GM19463 (cell line): ENCODE data around the gene SUPT4H1.
A peak's percentile ranks its signal among the peaks of the same experiment; 100 is the strongest.

Experiments
- ATAC-seq: cut with Tn5 transposase; IDR thresholded peaks from one replicate; pipeline ENCODE4 v1.9.1; 2021; ENCODE audit warnings: mild to moderate bottlenecking, moderate library complexity; ENCODE audit not compliant: unreplicated experiment

SUPT4H1 gene

GRCh38 chr17:58365185-58365979 is 13.4 kb upstream of the SUPT4H1 start:
- no peak for ATAC-seq

- no peak for ATAC-seq
These were observed 12.4 kb upstream of the SUPT4H1 start for GRCh38 chr17:58364270-58364942.

GRCh38 chr17:58363457-58364185 is 11.6 kb upstream of the SUPT4H1 start:
- ATAC-seq, result no peak

GRCh38 chr17:58362368-58363014 is 10.5 kb upstream of the SUPT4H1 start:
- ATAC-seq, result no peak

GRCh38 chr17:58360296-58361063 is 8.5 kb upstream of the SUPT4H1 start:
- ATAC-seq, result no peak

GRCh38 chr17:58358408-58359172 is 6.6 kb upstream of the SUPT4H1 start:
- ATAC-seq, result no peak

- no peak for ATAC-seq
These were observed 5.6 kb upstream of the SUPT4H1 start for GRCh38 chr17:58357312-58358297.

- no peak for ATAC-seq
These were observed 4.2 kb upstream of the SUPT4H1 start for GRCh38 chr17:58356231-58356630.

GRCh38 chr17:58354541-58355216 is 2.7 kb upstream of the SUPT4H1 start:
- no peak for ATAC-seq

- no peak for ATAC-seq
These were observed 1.4 kb upstream of the SUPT4H1 start for GRCh38 chr17:58353389-58353825.

- ATAC-seq, result no peak
These were observed 791 bp upstream of the SUPT4H1 start for GRCh38 chr17:58352596-58353388.

GRCh38 chr17:58351182-58351581 is 819 bp downstream of the SUPT4H1 start:
- ATAC-seq, result no peak

- no peak for ATAC-seq
These were observed 4.0 kb downstream of the SUPT4H1 start for GRCh38 chr17:58348038-58348437.

- ATAC-seq, result no peak
These were observed 6.5 kb downstream of the SUPT4H1 start for GRCh38 chr17:58345500-58345899.

- peak; percentile 16 for ATAC-seq
These were observed 7.2 kb downstream of the SUPT4H1 start for GRCh38 chr17:58344791-58345157.

GRCh38 chr17:58344047-58344790 is 7.8 kb downstream of the SUPT4H1 start:
- peak; percentile 86 for ATAC-seq
